Spleen (tissue), 11 donors: ENCODE measurements around the gene CIT. TPM values are rescaled to one million over a fixed set of nuclear protein-coding genes. Genes with fewer than 3 reads are reported as not detected.
"Not testable (repeated sequence)": the region's sequence is repeated elsewhere in the genome, so short reads cannot be mapped to it uniquely, and the experiment has no call there.

Experiments
- DNase-seq: peaks from one replicate; pipeline ENCODE4 v3.0.0-alpha.2; 2020
- H3K27ac ChIP-seq, 8 donors: fragments of 200-600 bp; sonication (generic) in 7 of 8; 1 replicate in 4 of 8; 2 replicates in 4 of 8; pipeline versions ENCODE4 v1.5.0 to v1.8.0; 2016 to 2021; ENCODE audit warnings: inconsistent platforms in 4 of 8, mild to moderate bottlenecking in 4 of 8, moderate library complexity in 1 of 8
- H3K27me3 ChIP-seq, 7 donors: fragments of 200-600 bp; sonication (generic) in 6 of 7; replicated peaks in 1 of 7; 1 replicate in 4 of 7; 2 replicates in 3 of 7; pipeline versions ENCODE4 v1.5.0 to v1.8.0; 2016 to 2021; ENCODE audit warnings: inconsistent platforms in 3 of 7, mild to moderate bottlenecking in 1 of 7
- H3K36me3 ChIP-seq, 6 donors: fragments of 200-600 bp; sonication (generic) in 5 of 6; 1 replicate in 4 of 6; 2 replicates in 2 of 6; pipeline versions ENCODE4 v1.5.0 to v1.8.0; 2016 to 2021; ENCODE audit warnings: inconsistent platforms in 2 of 6
- H3K4me1 ChIP-seq, 6 donors: fragments of 200-600 bp; sonication (generic) in 5 of 6; 1 replicate in 3 of 6; 2 replicates in 3 of 6; pipeline versions ENCODE4 v1.5.0 to v1.8.0; 2016 to 2021; ENCODE audit warnings: inconsistent platforms in 3 of 6
- H3K4me3 ChIP-seq, 8 donors: fragments of 200-600 bp; sonication (generic) in 7 of 8; 1 replicate in 4 of 8; 2 replicates in 4 of 8; pipeline versions ENCODE4 v1.5.0 to v1.8.0; 2016 to 2021; ENCODE audit warnings: inconsistent platforms in 4 of 8, mild to moderate bottlenecking in 4 of 8, moderate library complexity in 2 of 8
- H3K9me3 ChIP-seq, 8 donors: fragments of 200-600 bp; sonication (generic) in 7 of 8; 1 replicate in 4 of 8; 2 replicates in 4 of 8; pipeline versions ENCODE4 v1.5.0 to v1.8.0; 2016 to 2021; ENCODE audit warnings: inconsistent platforms in 4 of 8
- CTCF ChIP-seq, 11 experiments: fragments of 200-600 bp in 7 of 11; fragments of 450-650 bp in 4 of 11; sonication (generic) in 4 of 11; IDR thresholded peaks in 8 of 11; conservative IDR thresholded peaks in 3 of 11; 1 replicate in 7 of 11; 2 replicates in 4 of 11; pipeline versions ENCODE4 v1.4.0 to v1.8.0; 2016 to 2021; ENCODE audit warnings: antibody characterized with exemption in 11 of 11, inconsistent platforms in 4 of 11, mild to moderate bottlenecking in 1 of 11
- POLR2A ChIP-seq, 3 donors: fragments of 450-650 bp; IDR thresholded peaks; one replicate each; pipeline ENCODE4 v1.5.1; 2017; ENCODE audit warnings: antibody characterized with exemption in 3 of 3, mild to moderate bottlenecking in 1 of 3
- POLR2AphosphoS5 ChIP-seq, 3 donors: sonication (generic); formaldehyde crosslinking; IDR thresholded peaks; one replicate each; pipeline ENCODE4 v1.5.1; 2017; ENCODE audit warnings: antibody characterized with exemption in 3 of 3
- WGBS, 5 donors: extraction: QIAGEN DNeasy Blood & Tissue Kit in 3 of 5; methylation state at CpG; one replicate each; pipeline versions ENCODE4 v1.1.5 to v1.1.7; 2013 to 2018; 5-methylcytosine and 5-hydroxymethylcytosine counted together
- intact Hi-C: fragments of 100-400 bp; cut with DNase I; formaldehyde crosslinking; loops from one replicate; pipeline ENCODE4 v1.15.0; 2023; ENCODE audit warnings: low total_unique reads
- polyA plus RNA-seq, 3 donors: library from polyadenylated mRNA; stranded (reverse); fragments of 200-250 nt; gene quantifications; one replicate each; pipeline ENCODE4 v1.2.1, GENCODE V29; 2013
- total RNA-seq, 7 donors: library from RNA; depleted of rRNA in 3 of 7; stranded (reverse); fragments of >200 nt in 3 of 7; fragmentation: NEBNext Ultra II Directional in 4 of 7; extraction: Animal tissue kit (Norgen Biotek cat#: 25700) in 4 of 7; gene quantifications; one replicate each; pipeline versions ENCODE4 v1.1.0 to v1.2.1, GENCODE V29; 2016 to 2021
- donor health status: healthy with polysubstance abuse.
- donor health status: DM: no; HTN: no; CAD: no; lungs with moderate emphysema.
- donor health status: DM: no; HTN: no; CAD: no.
- donor health status: Bipolar disorder and iron deficiency.
- donor health status: healthy.
- donor health status: DM: no; HTN: no; CAD: no.
- donor health status: DM: yes; HTN: yes; CAD: no.

Gene CIT
- total and polyA plus RNA-seq, 10 donors: 1.9 to 54.3 (median 24.5) TPM

GRCh38 chr12:119664642-119665041 lies 212.5 kb downstream of the CIT start:
- Histone ChIP-seq H3K27me3 (no peaks in the 10 kb centered on the region), H3K9me3 (no peaks in the 10 kb centered on the region), H3K4me1 (peaks cover 20 to 45% (median 37%) of the 10 kb centered on the region in 6 donors), H3K4me3 (no peak overlapping the region), H3K27ac (no peak overlapping the region), H3K36me3 (peaks cover 0 to 2% (median 0%) of the 10 kb centered on the region in 6 donors)
- no peak for DNase-seq
- WGBS, 5 donors: 91 to 100% (median 93%) methylated on average over 1 of the region's 1 CpG
- intact Hi-C loops: loop anchor here (5.0 kb wide), 1 partner anchor 118 kb away; no protein-coding TSS in a partner anchor
- TF ChIP-seq CTCF (IDR thresholded peaks at IDR 0.05 in 8 of 11, conservative IDR thresholded peaks at IDR 0.05 in 3 of 11) (no peak), POLR2AphosphoS5 (IDR thresholded peaks at IDR 0.05) (no peak), POLR2A (IDR thresholded peaks at IDR 0.05) (no peak)

- H3K36me3 ChIP-seq: no peaks in the 10 kb centered on the region
- H3K4me3 ChIP-seq: no peak overlapping the region
- H3K9me3 ChIP-seq: no peaks in the 10 kb centered on the region
- no peaks in the 10 kb centered on the region for H3K27me3 ChIP-seq
- TF ChIP-seq CTCF (IDR thresholded peaks at IDR 0.05 in 8 of 11, conservative IDR thresholded peaks at IDR 0.05 in 3 of 11) (no peak), POLR2A (IDR thresholded peaks at IDR 0.05) (no peak), POLR2AphosphoS5 (IDR thresholded peaks at IDR 0.05) (no peak)
- intact Hi-C loops: loop anchor here (5.0 kb wide), 1 partner anchor 120 kb away; no protein-coding TSS in a partner anchor
- WGBS, 5 donors: 73 to 76% (median 74%) methylated on average over 4 of the region's 4 CpGs
- H3K27ac ChIP-seq: no peak overlapping the region
- peaks cover 7 to 29% (median 20%) of the 10 kb centered on the region in 6 donors for H3K4me1 ChIP-seq
- DNase-seq: no peak
Observed at GRCh38 chr12:119661882-119662281, 215.2 kb downstream of the CIT start.

GRCh38 chr12:119660076-119660475 lies 217.0 kb downstream of the CIT start:
- H3K4me3 ChIP-seq: no peak overlapping the region
- WGBS, 5 donors: 59 to 70% (median 62%) methylated on average over 5 of the region's 5 CpGs
- H3K36me3 ChIP-seq: no peaks in the 10 kb centered on the region
- no peaks in the 10 kb centered on the region for H3K9me3 ChIP-seq
- DNase-seq: no peak
- peaks cover 0 to 15% (median 5%) of the 10 kb centered on the region in 6 donors for H3K4me1 ChIP-seq
- TF ChIP-seq POLR2AphosphoS5 (IDR thresholded peaks at IDR 0.05) (no peak), POLR2A (IDR thresholded peaks at IDR 0.05) (no peak), CTCF (IDR thresholded peaks at IDR 0.05 in 8 of 11, conservative IDR thresholded peaks at IDR 0.05 in 3 of 11) (no peak)
- H3K27me3 ChIP-seq: no peaks in the 10 kb centered on the region
- intact Hi-C loops: loop anchor here (5.0 kb wide), 1 partner anchor 122 kb away; no protein-coding TSS in a partner anchor
- peak overlapping the region in 1 of 8 donors; percentile 3 for H3K27ac ChIP-seq

- Histone ChIP-seq H3K27ac (peak overlapping the region in 1 of 8 donors; percentile 3), H3K36me3 (no peaks in the 10 kb centered on the region), H3K27me3 (no peaks in the 10 kb centered on the region), H3K9me3 (peaks cover 0 to 5% (median 3%) of the 10 kb centered on the region in 8 donors), H3K4me3 (no peak overlapping the region), H3K4me1 (peaks cover 0 to 15% (median 5%) of the 10 kb centered on the region in 6 donors)
- 45 to 55% (median 50%) methylated on average over 6 of the region's 6 CpGs for WGBS, 5 donors
- intact Hi-C loops: no loop called here
- no peak for DNase-seq
- TF ChIP-seq POLR2A (IDR thresholded peaks at IDR 0.05) (no peak), CTCF (IDR thresholded peaks at IDR 0.05 in 8 of 11, conservative IDR thresholded peaks at IDR 0.05 in 3 of 11) (peak; percentile 69 to 93 (median 87))
Observed at GRCh38 chr12:119659289-119659897, 217.7 kb downstream of the CIT start.

DNA sequence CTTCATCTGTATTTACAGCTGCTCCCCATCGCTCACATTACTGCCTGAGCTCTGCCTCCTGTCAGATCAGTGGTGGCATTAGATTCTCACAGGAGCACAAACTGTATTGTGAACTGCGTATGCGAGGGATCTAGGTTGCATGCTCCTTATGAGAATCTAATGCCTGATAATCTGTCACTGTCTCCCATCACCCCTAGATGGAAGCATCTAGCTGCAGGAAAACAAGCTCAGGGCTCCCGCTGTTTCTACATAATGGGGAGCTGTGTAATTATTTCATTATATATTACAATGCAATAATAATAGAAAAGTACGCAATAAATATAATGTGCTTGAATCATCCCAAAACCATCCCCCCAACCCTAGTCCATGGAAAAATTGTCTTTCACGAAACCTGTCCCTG lies 219.0 kb downstream of the CIT start:
- H3K4me1 ChIP-seq: peaks cover 0 to 15% (median 5%) of the 10 kb centered on the region in 6 donors
- H3K27ac ChIP-seq, H3K27me3 ChIP-seq, intact Hi-C loops, H3K36me3 ChIP-seq, DNase-seq, H3K4me3 ChIP-seq: not testable (repeated sequence)
- WGBS, 5 donors: 92 to 95% (median 94%) methylated on average over 6 of the region's 6 CpGs
- H3K9me3 ChIP-seq: peaks cover 0 to 17% (median 15%) of the 10 kb centered on the region in 8 donors

GRCh38 chr12:119657001-119657400 lies 220.1 kb downstream of the CIT start:
- H3K27ac ChIP-seq, DNase-seq, H3K36me3 ChIP-seq, intact Hi-C loops, H3K4me3 ChIP-seq, H3K27me3 ChIP-seq: not testable (repeated sequence)
- Histone ChIP-seq H3K9me3 (peaks cover 0 to 28% (median 27%) of the 10 kb centered on the region in 8 donors), H3K4me1 (peaks cover 0 to 15% (median 5%) of the 10 kb centered on the region in 6 donors)
- WGBS, 5 donors: 83 to 94% (median 87%) methylated on average over 2 of the region's 2 CpGs
